ENCODE measurements around the gene ANKS3.

ANKS3 gene

DNA sequence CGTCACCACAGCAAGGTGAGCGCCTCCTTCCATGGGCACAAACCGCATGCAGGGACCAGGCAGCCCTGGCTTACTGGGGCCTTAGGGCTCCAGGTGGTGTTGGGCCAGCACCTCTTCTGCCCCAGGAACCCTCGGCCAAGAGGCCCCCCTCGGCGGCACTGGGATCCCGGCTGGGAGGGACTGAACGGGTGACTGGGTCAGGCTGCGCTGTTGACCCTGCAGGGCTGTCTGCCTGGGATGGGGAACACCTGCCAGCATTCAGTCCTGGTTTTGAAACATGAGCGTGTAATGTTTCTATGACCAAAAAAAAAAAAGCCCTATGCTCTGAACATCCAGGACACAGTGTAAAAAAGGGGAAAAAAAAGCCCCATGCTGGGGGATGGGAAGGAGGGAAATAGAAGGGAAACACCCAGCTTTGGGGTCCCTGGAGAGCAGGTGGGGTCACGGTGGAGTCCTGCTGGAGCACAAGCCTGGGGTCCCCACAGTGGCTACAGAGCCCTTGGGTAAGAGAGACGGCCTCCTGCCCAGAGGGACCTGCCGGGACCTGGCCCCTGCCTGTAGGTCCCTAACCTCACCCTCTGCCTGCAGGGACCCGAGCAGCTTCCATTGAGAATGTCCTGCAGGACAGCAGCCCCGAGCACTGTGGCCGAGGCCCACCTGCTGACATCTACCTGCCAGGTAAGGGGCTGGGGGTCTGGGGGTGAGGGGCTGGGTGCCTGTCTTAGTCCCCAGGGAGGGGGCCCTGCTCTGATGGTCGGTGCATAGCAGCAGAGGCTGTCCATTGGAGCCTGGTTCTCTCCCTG, 50.6 kb downstream of the ANKS3 start:
- DNase-seq = no peak

DNA sequence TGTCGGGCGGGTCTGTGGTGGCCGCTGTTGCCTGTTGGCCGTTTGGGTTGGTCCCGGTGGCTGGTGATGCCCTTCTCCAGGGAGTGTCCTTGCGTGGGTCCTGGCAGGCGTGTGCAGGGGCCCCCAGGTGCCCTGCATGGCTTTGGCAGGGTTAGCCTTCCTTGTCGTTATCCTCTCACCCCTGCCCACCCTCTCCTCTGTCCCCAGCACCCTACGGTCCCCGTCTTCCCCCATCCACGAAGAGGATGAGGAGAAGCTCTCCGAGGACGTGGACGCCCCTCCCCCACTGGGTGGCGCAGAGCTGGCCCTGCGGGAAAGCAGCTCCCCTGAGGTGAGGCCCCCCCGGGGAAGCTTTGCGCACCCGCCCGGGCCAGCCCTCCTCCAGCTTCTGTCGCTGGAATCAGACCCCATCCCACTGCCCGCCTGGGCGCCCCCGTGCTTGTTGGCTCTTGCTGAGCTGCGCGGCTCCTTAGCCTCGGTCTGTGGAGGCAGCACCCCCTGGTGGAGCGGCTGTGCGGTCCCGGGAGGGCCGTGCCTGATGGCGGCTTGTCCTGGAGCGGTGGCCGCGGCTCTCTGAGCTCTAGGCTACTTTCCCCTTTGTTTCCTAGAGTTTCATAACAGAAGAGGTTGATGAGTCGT, 51.3 kb downstream of the ANKS3 start:
- DNase-seq = no peak

DNA sequence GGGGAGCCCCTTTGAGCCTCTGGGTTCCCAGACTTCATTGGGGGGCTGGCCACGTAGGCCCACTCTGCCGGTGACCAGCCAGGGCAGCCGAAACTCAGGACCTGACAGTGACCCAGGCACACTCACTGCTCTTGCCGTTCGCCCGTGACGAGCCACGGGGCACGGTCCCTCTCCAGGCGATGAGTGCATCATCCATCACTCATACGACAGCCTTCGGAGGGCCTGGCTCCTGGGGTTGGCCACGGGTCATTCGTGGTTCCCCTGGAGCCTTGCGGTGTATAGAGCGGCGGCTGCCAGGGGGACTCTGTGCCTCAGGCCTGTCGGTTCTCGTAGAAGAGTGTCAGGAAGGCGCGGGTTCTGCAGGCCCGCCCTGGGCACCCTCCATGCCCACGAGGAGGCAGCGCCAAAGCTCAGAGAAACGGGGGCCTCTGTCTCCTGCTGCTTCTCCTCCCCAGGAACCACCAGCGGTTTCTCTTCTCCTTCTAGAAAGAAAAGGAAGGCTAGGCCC, 51.9 kb downstream of the ANKS3 start:
- DNase-seq = no peak

DNA sequence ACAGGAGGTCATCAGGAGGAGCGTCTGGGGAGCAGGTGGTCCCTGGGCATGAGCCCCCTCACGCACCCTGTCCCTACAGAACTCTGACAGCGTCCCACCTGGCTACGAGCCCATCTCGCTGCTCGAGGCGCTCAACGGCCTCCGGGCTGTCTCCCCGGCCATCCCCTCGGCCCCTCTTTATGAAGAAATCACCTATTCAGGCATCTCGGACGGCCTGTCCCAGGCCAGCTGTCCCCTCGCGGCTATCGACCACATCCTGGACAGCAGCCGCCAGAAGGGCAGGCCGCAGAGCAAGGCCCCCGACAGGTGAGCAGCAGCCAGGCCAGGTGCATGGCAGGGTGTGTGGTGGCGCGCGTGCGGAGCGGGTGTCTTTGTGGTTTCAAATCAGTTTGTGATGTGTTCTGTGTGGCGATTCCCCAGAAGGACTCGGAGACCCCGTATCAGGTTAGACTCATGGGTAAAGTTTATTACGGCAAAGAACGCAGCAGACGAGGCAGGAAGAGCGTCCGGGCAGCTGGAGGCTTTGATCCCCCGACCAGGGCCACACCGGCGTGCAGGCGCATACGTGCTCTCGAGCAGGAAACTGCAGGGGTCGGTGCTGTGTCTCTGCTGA, 52.5 kb downstream of the ANKS3 start:
- no peak for DNase-seq

DNA sequence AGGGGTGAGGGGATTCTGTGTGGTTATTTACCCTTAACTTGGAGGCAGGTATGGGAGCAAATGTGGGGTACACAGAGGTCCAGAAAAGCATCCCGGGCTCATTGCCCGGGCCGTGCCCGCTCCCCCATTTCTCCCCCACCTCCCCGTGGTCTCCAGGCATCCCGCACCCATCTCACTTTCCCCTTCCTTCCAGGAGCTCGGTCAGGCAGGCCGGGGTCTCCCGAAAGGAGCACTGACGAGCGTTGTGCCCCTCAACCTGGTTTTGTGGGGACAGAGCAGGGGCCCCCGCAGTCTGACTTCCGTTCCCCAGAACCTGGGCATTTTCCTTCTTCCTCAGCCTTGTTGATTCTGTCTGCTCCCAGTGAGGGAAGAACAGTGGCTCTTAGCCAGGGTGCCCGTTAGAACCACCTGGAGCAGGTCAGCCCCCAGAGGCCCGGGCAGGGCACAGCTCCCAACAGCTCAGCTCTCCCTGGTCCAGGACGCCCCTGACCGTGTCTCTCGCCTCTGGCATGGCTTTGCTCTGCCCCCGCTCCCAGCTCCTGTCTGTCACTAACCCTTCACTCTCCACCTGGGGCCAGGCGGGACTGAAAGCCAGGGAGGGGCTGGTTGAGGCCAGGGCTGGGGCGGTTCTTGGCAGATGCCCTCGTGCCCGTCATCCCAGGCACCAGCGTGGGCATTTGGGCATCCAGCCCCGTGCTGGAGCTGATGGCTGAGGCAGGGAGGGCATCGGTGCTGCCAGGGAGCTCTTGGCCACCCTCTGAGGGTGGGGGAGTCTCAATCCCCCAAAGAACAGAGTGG, 53.2 kb downstream of the ANKS3 start:
- no peak for DNase-seq

DNA sequence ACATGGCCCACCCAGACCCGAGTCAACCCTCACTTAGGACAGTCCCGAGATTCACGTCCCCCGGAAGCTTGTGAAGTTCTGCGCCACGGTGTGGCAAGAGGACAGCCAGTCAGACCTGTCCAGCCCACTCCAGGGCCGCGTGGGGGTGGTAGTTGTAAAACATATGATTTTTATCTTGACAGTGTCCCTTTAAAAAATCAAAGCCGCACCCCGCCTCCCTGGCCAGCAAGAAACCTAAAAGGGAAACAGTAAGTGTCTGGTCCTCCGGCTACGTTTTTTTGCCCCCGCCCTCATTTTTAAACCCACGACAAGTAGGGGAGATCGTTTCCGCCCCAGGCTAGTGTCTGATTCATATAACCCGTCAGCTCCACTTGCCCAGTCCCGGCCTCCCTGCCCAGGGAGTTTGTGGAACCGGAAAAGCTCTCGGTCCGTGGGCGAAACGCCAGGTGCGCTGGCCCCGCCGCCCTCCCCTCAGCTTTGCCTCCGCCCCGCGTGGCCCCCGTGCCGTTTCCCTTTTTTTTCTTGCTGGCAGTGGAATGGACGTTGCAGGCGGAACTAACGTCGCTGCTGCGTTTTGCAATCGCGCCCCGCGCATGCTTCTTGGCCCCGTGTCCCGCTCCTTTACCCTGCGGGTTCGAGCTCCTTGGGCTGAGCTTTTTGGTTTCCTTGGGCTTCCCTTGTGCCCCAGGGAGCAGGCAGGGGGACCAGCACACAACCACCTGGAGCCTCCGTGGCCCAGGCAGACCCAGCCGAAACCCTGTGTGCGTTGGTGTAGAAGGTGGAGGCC, 54.0 kb downstream of the ANKS3 start:
- DNase-seq = no peak

DNA sequence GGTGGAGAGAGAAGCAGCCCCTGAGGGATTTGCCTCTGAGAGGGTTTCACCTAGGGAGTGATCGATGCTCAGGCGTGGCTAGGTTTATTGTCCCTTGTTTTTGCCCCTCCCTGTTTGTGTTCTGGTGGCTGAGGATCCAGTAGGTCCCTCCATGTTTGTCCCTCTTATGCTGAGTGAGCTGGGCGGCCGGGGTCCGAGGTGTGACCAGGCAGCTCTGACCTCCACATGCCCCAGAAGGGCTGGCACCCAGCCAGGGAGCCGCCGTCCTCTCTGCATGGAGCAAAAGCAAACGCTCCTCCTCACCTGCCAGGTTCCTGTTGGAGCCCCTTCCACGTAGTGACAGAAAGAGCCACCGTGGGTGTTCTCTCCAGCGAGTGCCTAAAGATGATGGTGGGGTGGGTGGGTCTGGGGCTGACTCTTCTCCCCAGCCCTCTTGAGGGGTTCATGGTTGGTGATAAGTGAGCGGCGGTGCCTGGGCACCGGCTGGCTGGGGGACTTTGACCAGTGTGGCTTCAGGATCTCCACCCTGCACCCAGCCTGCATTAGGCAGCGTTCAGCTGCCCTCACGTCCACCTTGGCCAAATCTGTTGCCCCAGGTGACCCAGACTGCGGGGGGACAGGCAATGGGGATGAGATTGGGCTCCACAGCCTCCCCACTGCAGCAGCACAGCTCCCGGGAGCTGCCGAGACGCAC, 54.8 kb downstream of the ANKS3 start:
- DNase-seq = no peak

DNA sequence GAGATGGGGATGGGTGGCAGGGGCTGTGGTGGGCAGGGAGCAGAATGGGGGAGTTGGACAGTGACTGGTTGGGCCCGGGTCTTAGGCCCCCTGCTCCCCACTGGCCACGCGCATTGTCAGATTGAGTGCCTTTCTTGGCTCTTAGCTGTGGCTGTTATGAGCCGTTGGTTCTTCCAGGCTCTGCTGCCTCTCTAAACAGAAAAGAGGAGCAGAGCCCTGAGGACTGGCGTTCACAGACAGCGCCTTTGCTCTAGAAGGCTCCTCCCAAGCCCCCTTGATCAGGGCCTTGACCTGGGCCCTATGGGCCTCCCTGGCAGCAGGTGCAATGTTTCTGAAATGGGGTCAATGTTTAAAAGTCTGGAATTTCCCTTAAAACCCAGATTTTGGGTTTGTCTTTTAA, 55.5 kb downstream of the ANKS3 start:
- no peak for DNase-seq

DNA sequence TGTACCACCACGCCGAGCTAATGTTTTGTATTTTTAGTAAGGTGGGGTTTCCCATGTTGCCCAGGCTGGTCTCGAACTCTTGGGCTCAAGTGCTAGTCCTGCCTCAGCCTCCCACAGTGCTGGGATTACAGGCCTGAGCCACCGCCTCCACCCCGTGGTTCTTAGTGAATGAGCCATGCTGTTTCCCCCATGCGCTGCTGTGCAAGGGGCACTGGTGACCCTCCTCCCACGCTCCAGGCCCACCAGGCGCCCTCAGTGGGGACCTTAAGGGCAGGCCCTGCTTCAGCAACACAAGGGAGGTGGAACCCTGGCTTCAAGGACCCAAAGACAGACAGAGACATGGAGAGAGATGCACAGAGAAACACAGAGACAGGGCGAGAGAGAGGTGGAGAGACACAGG, 56.1 kb downstream of the ANKS3 start:
- no peak for DNase-seq

DNA sequence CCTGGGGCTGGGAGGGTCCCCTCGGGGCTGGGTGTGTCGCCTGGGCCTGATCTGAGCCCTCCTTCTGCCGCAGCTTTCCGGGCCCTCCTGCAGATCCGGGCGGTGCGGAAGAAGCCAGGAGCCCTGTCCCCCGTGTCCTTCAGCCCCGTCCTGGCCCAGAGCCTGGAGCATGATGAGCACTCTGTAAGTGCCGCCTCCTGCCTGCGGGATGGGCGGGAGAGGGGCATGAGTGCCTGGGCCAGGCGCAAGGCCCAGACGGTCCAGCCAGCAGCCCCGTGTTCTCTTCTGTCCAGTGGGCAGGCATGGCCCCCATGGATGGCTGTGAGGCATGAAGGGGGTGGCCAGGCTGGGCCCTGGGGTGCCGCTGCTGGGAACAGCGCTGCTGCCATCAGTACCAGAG, 56.7 kb downstream of the ANKS3 start:
- DNase-seq = no peak

DNA sequence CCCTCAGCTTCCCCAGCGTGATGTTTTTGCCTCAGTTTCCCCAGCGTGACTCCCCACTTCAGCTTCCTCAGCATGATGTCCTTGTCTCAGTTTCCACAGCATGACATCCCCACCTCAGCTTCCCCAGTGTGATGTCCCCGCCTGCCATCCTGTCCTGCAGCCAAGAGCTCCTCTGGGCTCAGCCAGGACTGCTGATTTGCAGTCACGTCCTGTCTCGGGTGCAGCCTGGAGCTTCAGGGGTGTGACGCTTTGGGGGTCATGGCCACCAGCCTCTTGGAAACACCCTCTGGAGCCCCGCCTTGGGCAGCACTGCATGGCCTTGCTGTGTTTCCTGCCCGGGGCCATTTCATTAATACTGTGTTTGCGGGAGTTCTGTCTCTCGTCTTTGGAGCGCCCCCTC, 57.2 kb downstream of the ANKS3 start:
- no peak for DNase-seq

DNA sequence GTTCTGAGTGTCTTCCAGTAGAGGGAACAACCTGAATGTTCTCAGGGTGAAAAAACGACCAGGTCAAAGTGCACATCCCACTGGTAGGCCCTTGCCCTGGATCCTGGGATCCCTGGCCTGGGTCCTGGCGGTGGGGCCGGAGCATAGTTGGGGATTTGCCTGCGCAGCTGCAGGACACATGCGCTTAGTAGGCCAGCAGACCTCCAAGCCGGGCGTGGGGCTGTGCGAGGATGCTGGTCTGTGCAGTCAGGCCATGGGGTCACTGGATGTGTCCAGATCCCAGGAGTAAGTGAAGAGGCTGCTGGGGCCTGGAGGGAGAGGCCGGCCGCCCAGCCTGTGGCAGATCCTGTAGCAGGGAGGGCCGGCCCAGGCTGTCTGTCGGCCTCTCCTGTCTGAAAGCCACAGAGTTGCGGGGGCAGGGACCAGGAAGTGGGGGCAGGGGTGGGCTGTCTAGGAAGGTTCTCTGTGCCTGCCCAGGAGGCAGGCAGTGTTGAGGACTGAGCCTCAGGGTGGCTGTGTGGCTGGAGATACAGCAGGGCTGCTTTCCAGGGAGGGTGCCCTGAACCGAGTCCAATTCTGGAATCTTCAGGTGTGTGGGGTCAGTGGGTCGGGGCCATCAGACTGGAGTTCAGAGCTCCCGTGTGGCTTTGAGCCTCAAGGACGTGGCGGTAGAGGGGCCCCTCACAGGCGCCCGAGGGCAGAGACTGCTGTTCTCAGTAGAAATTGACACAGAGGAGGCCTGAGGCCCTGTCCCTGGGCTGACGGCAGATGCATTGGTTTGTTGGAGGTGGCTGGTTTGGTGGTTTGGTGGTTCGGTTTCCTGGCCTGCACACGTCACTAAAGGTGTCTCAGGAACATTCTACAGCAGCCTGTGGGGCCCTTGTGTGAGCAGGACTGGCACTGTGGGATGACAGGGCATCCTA, 57.9 kb downstream of the ANKS3 start:
- DNase-seq = no peak

DNA sequence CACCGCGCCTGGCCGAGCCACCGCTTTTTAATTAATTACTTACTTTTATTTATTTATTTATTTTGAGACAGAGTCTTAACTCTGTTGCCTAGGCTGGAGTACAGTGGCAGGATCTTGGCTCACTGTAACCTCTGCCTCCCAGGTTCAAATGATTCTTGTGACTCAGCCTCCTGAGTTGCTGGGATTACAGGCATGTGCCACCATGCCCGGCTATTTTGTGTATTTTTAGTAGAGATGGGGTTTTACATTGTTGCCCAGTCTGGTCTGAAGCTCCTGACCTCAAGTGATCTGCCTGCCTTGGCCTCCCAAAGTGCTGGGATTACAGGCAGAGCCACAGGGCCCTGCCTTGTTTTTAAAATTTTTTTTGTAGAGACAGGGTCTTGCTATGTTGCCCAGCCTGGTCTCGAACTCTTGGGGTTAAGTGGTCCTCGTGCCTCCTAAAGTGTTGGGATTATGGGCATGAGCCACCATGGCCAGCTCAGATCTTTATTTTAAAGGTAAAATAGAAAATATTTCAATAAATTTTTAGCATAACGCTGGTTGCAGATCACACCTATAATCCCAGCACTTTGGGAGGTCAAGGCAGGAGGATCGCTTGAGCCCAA, 59.0 kb downstream of the ANKS3 start:
- no peak for DNase-seq

DNA sequence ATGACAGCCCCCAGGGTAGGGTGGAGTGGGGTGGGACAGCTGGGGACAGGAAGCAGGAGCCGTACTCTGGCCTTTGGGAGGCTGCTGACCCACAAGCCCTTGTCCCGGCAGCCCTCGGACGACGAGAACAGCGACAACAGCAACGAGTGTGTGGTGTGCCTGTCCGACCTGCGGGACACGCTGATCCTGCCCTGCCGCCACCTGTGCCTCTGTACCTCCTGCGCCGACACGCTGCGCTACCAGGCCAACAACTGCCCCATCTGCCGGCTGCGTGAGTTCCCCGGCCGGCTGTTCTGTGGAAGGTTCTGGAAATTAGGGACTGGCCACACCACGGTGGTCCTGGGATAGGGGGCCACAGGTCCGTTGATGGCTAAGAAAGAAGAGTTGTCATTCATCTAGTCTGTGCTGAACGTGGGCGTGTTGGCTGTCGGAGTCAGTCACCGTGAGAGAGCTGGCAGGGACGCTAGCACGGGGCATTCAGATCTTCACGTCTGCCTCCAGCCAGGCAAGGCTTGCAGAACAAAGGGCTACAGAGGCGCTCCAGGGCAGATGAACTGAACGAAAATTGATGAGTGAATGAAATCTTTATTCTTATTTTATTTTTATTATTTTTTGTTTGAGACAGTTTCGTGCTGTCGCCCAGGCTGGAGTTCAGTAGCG, 60.6 kb downstream of the ANKS3 start:
- no peak for DNase-seq

DNA sequence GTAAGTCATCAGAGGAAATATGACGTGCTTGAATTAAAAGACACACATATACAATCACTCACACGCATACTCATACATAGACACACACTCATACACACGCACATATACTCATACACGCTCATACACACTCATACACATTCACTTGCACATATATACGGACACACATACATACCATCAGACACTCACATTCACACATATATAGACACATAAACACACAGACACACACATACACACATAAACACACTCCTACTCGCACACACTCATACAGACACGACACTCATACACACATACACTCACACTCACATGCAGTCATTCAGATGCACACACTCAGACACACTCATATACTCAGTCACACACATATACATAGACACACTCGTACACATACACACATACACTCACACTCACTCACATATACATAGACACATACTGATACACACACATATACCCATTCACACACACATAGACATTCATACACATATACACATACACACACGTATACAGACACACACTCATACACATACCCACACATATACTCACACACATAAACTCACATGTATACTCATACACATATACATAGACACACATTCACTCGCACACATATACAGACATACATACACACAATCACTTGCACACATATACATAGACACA, 65.6 kb downstream of the ANKS3 start:
- no peak for DNase-seq

DNA sequence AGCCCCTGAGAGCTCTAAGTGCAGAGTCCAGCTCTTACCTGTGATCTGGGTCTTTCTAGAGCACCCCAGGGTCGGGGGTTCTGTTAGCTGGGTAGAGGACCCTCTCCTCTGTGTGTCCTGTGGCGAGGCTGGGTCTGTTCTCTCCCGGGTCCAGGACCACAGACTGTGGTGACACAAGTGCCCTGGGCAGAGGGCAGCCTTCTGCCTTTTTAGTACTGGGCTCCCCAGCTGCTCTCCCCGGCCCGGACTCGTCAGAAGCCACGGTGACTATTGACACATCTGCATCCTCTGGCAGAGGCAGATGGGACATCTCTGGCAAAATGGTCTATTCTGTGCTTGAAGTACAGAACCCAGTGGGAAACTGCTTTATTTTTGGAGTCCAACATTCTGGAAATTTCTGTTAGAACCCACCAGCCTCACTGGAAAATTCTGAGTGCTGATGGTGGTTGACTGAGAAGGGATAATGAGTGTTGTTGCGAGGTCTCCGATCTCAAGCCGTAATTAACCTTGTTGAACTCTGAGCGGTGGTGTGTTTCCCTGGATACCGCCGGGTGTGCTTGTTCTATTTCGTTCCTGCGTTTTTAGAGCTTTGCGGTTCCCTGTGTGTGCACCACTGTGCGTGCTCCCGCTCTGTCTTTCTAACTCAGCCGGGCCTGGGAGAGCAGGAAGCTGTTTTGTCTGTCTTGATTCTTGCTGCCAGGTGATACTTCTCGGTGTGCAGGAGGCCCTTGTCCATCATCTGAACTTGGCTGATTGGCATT, 66.7 kb downstream of the ANKS3 start:
- no peak for DNase-seq

DNA sequence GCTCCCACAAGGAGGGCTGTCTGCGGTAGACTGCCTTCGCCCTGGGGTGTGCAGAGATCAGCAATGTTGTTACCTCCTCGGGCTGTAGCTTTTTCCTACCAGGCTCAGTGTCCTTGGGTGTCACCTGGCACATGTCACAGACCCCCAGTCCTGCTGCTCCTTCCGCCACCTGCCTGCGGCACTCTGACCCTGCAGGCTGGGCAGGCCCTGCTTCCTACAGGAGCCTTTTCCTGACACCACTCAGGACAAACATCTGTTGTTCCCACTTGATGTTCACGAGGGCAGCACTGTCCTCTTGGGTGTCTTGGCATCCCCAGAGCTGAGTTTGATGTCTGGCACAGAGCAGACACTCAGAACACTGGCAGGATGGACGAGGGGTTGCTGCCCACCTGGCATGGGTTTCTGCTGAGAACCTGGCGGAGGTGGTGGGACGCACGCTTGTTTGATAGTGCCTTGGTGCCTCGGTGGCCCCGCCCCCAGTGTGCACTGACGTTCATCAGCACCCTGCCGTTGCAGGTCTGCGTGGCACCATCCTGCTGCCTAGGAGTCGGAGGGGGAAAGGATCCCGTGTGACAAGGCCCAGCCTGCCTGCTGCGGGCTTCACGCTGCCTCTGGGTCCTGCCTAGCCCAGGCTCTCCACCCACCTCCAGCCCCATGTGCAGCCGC, 67.4 kb downstream of the ANKS3 start:
- no peak for DNase-seq

Measured in NCI-H774 (cell line).